GM12878 (cell line): ENCODE results near the gene BAZ2A. TPM values are rescaled to one million over a fixed set of nuclear protein-coding genes. Genes with fewer than 3 reads are reported as not detected.
A peak's percentile ranks its signal among the peaks of the same experiment; 100 is the strongest.

Experiments
- BHLHE40 ChIP-seq, 2 experiments: fragments of 450-650 bp in 1 of 2; IDR thresholded peaks; 2 replicates each; pipeline ENCODE4 v1.6.1; 2011 to 2017; ENCODE audit warnings: low read depth in 2 of 2, borderline replicate concordance in 1 of 2, improper control_type of control experiment in 1 of 2, low read length in 1 of 2, mild to moderate bottlenecking in 1 of 2
- CEBPB ChIP-seq, 2 experiments: fragments of 150-350 bp in 1 of 2; IDR thresholded peaks; 2 replicates each; pipeline ENCODE4 v1.6.1; 2012 to 2014; ENCODE audit warnings: low read depth in 2 of 2, low read length in 2 of 2, borderline replicate concordance in 1 of 2, inconsistent platforms in 1 of 2
- CHD4 ChIP-seq: fragments of 200-600 bp; sonication (generic); IDR thresholded peaks from 2 replicates; pipeline ENCODE4 v1.6.1; 2016; ENCODE audit warnings: mild to moderate bottlenecking
- CTCF ChIP-seq, 3 experiments: IDR thresholded peaks in 2 of 3; conservative IDR thresholded peaks in 1 of 3; 2 replicates each; pipeline ENCODE4 v1.5.1; 2011; ENCODE audit warnings: low read depth in 3 of 3, low read length in 3 of 3, mild to moderate bottlenecking in 3 of 3, control low read depth in 2 of 3, moderate library complexity in 2 of 3, inconsistent platforms in 1 of 3, mixed read lengths in 1 of 3; ENCODE audit not compliant: control insufficient read depth in 2 of 3, insufficient read depth in 1 of 3; ENCODE audit errors: extremely low read depth in 1 of 3
- ESRRA ChIP-seq: IDR thresholded peaks from 2 replicates; pipeline ENCODE4 v1.6.1; 2012; ENCODE audit warnings: mild to moderate bottlenecking, low read length, improper control_type of control experiment
- FOXK2 ChIP-seq: fragments of 450-650 bp; IDR thresholded peaks from 2 replicates; pipeline ENCODE4 v1.6.1; 2017; ENCODE audit warnings: mild to moderate bottlenecking, moderate library complexity
- JUNB ChIP-seq: IDR thresholded peaks from 2 replicates; pipeline ENCODE4 v1.6.1; 2016; ENCODE audit warnings: antibody characterized with exemption, mild to moderate bottlenecking
- POLR2AphosphoS2 ChIP-seq: IDR thresholded peaks from 2 replicates; pipeline ENCODE4 v1.6.1; 2011; ENCODE audit warnings: low read depth, mild to moderate bottlenecking, low read length, improper control_type of control experiment, moderate library complexity
- RAD21 ChIP-seq: IDR thresholded peaks from 2 replicates; pipeline ENCODE4 v1.6.1; 2011; ENCODE audit warnings: mild to moderate bottlenecking, low read depth, low read length, moderate library complexity; ENCODE audit not compliant: insufficient read depth
- SIN3A ChIP-seq: IDR thresholded peaks from 2 replicates; pipeline ENCODE4 v1.6.1; 2012; ENCODE audit warnings: low read depth, low read length, improper control_type of control experiment
- SIX5 ChIP-seq: IDR thresholded peaks from 2 replicates; pipeline ENCODE4 v1.6.1; 2011; ENCODE audit warnings: mild to moderate bottlenecking, low read depth, low read length, moderate library complexity; ENCODE audit not compliant: severe bottlenecking
- SKIL ChIP-seq: fragments of 450-650 bp; IDR thresholded peaks from 2 replicates; pipeline ENCODE4 v1.6.1; 2017; ENCODE audit warnings: mild to moderate bottlenecking, low read depth, inconsistent platforms; ENCODE audit not compliant: poor library complexity, severe bottlenecking
- SMARCA5 ChIP-seq: fragments of 450-650 bp; IDR thresholded peaks from 2 replicates; pipeline ENCODE4 v1.6.1; 2017; ENCODE audit warnings: mild to moderate bottlenecking
- SMC3 ChIP-seq: IDR thresholded peaks from 2 replicates; pipeline ENCODE4 v1.6.1; 2011; ENCODE audit warnings: low read length, improper control_type of control experiment, borderline replicate concordance
- SREBF2 ChIP-seq: IDR thresholded peaks from 2 replicates; pipeline ENCODE4 v1.6.1; 2012; ENCODE audit warnings: mild to moderate bottlenecking, low read length
- TCF3 ChIP-seq: IDR thresholded peaks from 2 replicates; pipeline ENCODE4 v1.6.1; 2012; ENCODE audit warnings: low read depth, mild to moderate bottlenecking, low read length, borderline replicate concordance; ENCODE audit not compliant: insufficient read depth
- ZNF622 ChIP-seq: fragments of 450-650 bp; IDR thresholded peaks from 2 replicates; pipeline ENCODE4 v1.6.1; 2017; ENCODE audit warnings: mild to moderate bottlenecking, inconsistent platforms
- polyA plus RNA-seq, 11 experiments: library from polyadenylated mRNA; depleted of rRNA in 4 of 11; unstranded in 6 of 11; stranded (reverse) in 5 of 11; fragments of >200 nt; fragmentation: Nextera tagmentation in 4 of 11; fragmentation: Illumina TruSeq in 1 of 11; extraction: Ambion mirVana in 4 of 11; extraction: Trizol in 1 of 11; gene quantifications; 1 replicate in 1 of 11; 2 replicates in 10 of 11; pipeline versions ENCODE4 v1.2.1 to v1.2.3, GENCODE V29; 2011 to 2016; ENCODE audit warnings: inconsistent platforms in 2 of 11, missing spikeins in 2 of 11, low read depth in 1 of 11
- total RNA-seq, 4 experiments: library from RNA; depleted of rRNA in 3 of 4; stranded (reverse); fragments of >200 nt in 3 of 4; fragmentation: Illumina TruSeq in 1 of 4; extraction: Trizol in 1 of 4; gene quantifications; 2 replicates each; pipeline versions ENCODE4 v1.2.1 to v1.2.3, GENCODE V29; 2013 to 2021
- TF ChIP-seq, protein P1 (sequence below): IDR thresholded peaks from 2 replicates; pipeline ENCODE4 v1.6.1; 2011; ENCODE audit warnings: borderline replicate concordance, low read depth, mild to moderate bottlenecking, moderate library complexity, low read length; ENCODE audit not compliant: insufficient read depth, poor library complexity, severe bottlenecking
- TF ChIP-seq, protein P2 (sequence below): fragments of 450-650 bp; IDR thresholded peaks from 2 replicates; pipeline ENCODE4 v1.6.1; 2017; ENCODE audit warnings: mild to moderate bottlenecking, moderate library complexity

BAZ2A gene
- total and polyA plus RNA-seq, 10 of the 15 experiments (the other 5 are each of a cell fraction or from before 2014, with no cell fraction given), result 4.8 to 90.2 (median 29.9) TPM

- TF ChIP-seq, protein P1, sequence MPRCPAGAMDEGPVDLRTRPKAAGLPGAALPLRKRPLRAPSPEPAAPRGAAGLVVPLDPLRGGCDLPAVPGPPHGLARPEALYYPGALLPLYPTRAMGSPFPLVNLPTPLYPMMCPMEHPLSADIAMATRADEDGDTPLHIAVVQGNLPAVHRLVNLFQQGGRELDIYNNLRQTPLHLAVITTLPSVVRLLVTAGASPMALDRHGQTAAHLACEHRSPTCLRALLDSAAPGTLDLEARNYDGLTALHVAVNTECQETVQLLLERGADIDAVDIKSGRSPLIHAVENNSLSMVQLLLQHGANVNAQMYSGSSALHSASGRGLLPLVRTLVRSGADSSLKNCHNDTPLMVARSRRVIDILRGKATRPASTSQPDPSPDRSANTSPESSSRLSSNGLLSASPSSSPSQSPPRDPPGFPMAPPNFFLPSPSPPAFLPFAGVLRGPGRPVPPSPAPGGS, result peak; percentile 75
- TF ChIP-seq ESRRA (peak; percentile 17; the same call in 1 of the 2 replicates), RAD21 (peak; percentile 72), BHLHE40 (IDR thresholded peaks at IDR 0.05; ENCODE audit: borderline replicate concordance in 1 of 2, low read depth in 2 of 2, low read length in 1 of 2) (peak; percentile 52 to 62; a peak in 2 of 4 replicates), POLR2AphosphoS2 (peak; percentile 87), CHD4 (no peak), CTCF (IDR thresholded peaks at IDR 0.05 in 2 of 3, conservative IDR thresholded peaks at IDR 0.05 in 1 of 3; ENCODE audit: control insufficient read depth in 2 of 3, extremely low read depth in 1 of 3, insufficient read depth in 1 of 3, low read depth in 3 of 3, low read length in 3 of 3) (peak; percentile 72 to 89 (median 81)), CEBPB (IDR thresholded peaks at IDR 0.05; ENCODE audit: borderline replicate concordance in 1 of 2, low read depth in 2 of 2, low read length in 2 of 2) (no peak), SIX5 (no peak), SIN3A (peak; percentile 62), TCF3 (0 out of 2 replicates have a peak, but pooled peaks have one; percentile 13), FOXK2 (no peak), JUNB (no peak), SREBF2 (0 out of 2 replicates have a peak, but pooled peaks have one; percentile 10), ZNF622 (peak; percentile 54), SKIL (peak; percentile 93), SMARCA5 (peak; percentile 71), SMC3 (peak; percentile 67; the same call in 1 of the 2 replicates)
- TF ChIP-seq, protein P2, sequence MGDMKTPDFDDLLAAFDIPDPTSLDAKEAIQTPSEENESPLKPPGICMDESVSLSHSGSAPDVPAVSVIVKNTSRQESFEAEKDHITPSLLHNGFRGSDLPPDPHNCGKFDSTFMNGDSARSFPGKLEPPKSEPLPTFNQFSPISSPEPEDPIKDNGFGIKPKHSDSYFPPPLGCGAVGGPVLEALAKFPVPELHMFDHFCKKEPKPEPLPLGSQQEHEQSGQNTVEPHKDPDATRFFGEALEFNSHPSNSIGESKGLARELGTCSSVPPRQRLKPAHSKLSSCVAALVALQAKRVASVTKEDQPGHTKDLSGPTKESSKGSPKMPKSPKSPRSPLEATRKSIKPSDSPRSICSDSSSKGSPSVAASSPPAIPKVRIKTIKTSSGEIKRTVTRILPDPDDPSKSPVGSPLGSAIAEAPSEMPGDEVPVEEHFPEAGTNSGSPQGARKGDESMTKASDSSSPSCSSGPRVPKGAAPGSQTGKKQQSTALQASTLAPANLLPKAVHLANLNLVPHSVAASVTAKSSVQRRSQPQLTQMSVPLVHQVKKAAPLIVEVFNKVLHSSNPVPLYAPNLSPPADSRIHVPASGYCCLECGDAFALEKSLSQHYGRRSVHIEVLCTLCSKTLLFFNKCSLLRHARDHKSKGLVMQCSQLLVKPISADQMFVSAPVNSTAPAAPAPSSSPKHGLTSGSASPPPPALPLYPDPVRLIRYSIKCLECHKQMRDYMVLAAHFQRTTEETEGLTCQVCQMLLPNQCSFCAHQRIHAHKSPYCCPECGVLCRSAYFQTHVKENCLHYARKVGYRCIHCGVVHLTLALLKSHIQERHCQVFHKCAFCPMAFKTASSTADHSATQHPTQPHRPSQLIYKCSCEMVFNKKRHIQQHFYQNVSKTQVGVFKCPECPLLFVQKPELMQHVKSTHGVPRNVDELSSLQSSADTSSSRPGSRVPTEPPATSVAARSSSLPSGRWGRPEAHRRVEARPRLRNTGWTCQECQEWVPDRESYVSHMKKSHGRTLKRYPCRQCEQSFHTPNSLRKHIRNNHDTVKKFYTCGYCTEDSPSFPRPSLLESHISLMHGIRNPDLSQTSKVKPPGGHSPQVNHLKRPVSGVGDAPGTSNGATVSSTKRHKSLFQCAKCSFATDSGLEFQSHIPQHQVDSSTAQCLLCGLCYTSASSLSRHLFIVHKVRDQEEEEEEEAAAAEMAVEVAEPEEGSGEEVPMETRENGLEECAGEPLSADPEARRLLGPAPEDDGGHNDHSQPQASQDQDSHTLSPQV, result no peak
These were observed 6.8 kb upstream of the BAZ2A start (continued) for GRCh38 chr12:56636675-56637540.
